Erythroblast (primary cell): ENCODE data around the gene CCDC85A.

Experiments
- GATA1 ChIP-seq: IDR thresholded peaks from 2 replicates; pipeline ENCODE4 v1.6.1; 2011; ENCODE audit warnings: low read depth, mild to moderate bottlenecking, control low read depth, low read length, moderate library complexity
- POLR2A ChIP-seq: IDR thresholded peaks from 2 replicates; pipeline ENCODE4 v1.6.1; 2011; ENCODE audit warnings: mild to moderate bottlenecking, low read length

GRCh38 chr2:56266761-56267414 lies 83.1 kb downstream of the CCDC85A start:
- no peak for TF ChIP-seq POLR2A
- TF ChIP-seq GATA1: no peak
